ENCODE data around the gene GLG1. TPM values are rescaled to one million over a fixed set of nuclear protein-coding genes. Genes with fewer than 3 reads are reported as not detected.
"Not testable (repeated sequence)": the region's sequence is repeated elsewhere in the genome, so short reads cannot be mapped to it uniquely, and the experiment has no call there.

GLG1 gene
- total RNA-seq, 4 donors from 2014 or later, result 90.0 to 153 (median 113) TPM

DNA sequence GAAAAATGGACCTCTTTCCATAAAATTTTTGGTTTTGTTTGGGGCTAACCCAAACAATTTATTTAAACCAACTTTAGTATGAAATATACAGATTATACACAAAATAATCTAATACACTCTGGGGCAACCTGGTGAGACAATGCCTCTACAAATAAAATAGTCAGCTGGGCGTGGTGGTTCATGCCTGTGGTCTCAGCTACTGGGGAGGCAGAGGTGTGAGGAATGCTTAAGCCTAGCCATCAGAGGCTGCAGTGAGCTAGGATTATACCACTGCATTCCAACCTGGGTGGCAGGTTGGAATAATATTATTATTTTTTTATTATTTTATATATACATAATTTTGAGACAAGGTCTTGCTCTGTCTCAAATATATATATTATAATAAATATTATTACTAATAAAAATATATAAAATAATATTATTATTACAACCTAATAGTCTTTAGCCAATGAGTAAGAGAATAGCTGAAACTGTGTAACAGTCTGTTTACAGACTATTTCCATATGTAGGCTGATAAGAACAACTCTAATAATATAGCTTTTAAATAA lies 50.5 kb downstream of the GLG1 start:
- DNase-seq, result no peak
- Histone ChIP-seq H3K27ac (no peak overlapping the region), H3K27me3 (no peaks in the 10 kb centered on the region), H3K36me3 (no peaks in the 10 kb centered on the region), H3K4me1 (no peaks in the 10 kb centered on the region), H3K9me3 (no peaks in the 10 kb centered on the region), H3K4me3 (no peak overlapping the region)
- TF ChIP-seq, protein P1, sequence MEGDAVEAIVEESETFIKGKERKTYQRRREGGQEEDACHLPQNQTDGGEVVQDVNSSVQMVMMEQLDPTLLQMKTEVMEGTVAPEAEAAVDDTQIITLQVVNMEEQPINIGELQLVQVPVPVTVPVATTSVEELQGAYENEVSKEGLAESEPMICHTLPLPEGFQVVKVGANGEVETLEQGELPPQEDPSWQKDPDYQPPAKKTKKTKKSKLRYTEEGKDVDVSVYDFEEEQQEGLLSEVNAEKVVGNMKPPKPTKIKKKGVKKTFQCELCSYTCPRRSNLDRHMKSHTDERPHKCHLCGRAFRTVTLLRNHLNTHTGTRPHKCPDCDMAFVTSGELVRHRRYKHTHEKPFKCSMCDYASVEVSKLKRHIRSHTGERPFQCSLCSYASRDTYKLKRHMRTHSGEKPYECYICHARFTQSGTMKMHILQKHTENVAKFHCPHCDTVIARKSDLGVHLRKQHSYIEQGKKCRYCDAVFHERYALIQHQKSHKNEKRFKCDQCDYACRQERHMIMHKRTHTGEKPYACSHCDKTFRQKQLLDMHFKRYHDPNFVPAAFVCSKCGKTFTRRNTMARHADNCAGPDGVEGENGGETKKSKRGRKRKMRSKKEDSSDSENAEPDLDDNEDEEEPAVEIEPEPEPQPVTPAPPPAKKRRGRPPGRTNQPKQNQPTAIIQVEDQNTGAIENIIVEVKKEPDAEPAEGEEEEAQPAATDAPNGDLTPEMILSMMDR (IDR thresholded peaks at IDR 0.05), result no peak
- TF ChIP-seq POLR2A (IDR thresholded peaks at IDR 0.05), result no peak

DNA sequence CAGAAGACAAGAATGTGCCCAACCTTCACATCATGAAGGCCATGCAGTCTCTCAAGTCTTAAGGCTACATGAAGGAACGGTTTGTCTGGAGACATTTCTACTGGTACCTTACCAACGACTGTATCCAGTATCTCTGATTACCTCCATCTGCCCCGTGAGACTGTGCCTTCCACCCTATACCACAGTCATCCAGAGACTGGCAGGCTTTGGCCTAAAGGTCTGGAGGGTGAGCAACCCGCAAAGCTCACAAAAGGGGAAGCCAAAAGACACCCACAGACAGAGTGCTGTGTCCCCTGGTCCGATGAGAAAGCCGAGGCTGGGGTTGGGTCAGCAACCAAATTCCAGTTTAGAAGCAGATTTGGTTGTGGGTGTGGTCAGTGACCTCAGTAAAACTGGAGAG lies 54.6 kb downstream of the GLG1 start:
- H3K9me3 ChIP-seq, H3K27me3 ChIP-seq, H3K4me1 ChIP-seq, H3K27ac ChIP-seq, DNase-seq, H3K36me3 ChIP-seq, H3K4me3 ChIP-seq: not testable (repeated sequence)

DNA sequence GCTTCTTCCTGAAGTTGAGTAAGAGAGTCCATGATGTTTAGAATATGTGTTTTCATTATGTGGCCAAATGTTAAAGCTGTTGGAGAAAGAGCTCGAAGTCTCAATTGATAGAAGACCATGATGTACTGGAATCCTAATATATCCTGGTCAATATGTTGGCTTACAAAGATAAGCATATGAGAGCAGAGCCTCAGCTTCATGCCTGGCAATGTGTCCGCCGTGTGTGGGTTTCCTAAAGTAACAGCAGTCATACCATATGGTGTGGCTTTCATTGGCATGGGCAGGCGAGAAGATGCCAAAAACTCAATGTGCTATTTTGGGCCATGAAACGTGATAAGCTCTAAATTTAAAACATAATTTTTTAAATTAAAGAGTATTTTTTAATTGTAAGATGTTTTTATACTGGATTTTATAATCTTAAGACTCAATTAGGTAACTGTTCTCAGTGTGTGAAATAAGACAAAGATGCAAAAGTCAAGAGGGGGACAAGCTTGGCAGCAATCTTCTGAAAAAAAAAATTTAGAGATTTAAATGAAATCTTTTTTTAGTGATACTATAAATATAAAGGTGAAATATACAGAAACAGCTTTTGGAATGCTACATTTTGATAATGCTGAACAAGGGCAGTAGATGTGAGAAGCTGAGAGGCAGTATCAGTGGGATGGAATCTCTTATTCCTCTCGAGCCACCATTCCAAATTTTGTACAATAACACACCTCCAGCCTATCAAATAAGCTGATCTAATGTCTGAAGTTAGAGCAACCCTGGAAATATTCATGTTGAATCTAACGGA lies 56.5 kb downstream of the GLG1 start:
- not testable (repeated sequence) for H3K9me3 ChIP-seq, DNase-seq, H3K27me3 ChIP-seq, H3K27ac ChIP-seq, H3K4me3 ChIP-seq, H3K4me1 ChIP-seq, H3K36me3 ChIP-seq

DNA sequence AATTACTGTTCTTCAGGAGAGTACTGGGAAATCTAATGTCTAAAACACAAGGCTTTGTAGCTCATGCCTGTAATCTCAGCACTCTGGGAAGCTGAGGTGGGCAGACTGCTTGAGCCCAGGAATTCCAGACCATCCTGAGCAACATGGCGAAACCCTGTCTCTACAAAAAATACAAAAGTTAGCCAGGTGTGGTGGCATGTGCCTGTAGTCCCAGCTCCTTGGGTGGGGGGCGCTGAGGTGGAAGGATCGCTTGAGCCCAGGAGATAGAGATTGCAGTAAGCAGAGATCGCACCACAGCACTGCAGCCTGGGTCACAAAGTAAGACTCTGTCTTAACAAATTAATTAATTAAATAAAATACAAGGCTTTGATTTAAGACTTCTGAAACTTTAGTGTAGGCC lies 60.8 kb downstream of the GLG1 start:
- H3K27me3 ChIP-seq, DNase-seq, H3K27ac ChIP-seq, H3K4me3 ChIP-seq, H3K4me1 ChIP-seq, H3K9me3 ChIP-seq, H3K36me3 ChIP-seq: not testable (repeated sequence)

DNA sequence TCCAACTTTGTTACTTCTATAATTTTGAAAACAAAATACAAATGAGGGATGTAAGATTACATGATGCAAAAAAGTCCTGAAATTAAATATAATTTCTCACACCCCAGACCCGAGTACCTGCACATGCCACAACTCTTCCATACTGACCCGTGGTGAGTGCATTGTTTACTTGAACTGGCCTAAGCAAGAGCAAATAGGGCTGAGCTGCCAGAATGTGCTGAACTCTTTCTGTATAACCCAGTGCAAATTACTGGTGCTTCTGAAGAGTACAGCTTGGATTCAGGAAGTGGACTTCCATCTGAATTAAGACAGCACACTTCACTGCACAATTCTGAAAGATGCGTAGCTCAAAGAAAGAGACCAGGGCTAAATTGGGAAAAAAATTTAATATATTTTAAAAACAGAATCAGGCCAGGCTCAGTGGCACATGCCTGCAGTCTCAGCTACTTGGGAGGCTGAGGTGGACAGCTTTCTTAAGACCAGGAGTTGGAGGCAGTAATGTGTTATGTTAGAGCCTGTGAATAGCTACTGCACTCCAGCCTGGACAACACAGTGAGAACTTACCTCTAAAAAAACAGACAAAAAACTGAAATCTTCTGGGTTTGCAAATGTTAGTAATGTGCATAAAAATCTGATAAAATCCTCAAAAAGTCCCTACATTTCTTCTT lies 63.9 kb downstream of the GLG1 start:
- H3K36me3 ChIP-seq, H3K27ac ChIP-seq, DNase-seq, H3K9me3 ChIP-seq, H3K27me3 ChIP-seq, H3K4me1 ChIP-seq, H3K4me3 ChIP-seq: not testable (repeated sequence)

DNA sequence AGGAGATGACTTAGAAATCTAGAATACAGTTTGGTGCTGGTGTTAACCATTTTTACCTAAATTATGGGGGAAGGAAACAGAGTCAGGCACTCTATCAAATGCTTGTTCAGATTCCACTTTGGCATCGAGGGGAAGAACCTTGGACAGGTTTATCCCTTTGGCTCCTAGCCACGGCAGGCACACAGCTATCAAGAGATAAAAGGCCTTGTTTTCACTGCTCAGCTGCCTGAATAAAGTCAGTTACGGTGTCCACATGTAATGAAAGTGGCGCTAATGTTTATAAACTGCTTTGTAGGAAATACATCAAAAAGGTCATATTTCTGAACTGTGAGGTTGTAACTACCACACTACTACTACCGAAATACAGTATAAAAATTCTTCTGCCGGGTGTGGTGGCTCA lies 66.3 kb downstream of the GLG1 start:
- DNase-seq, result peak in 1 of 3 donors; percentile 73
- H3K27me3 ChIP-seq, H3K9me3 ChIP-seq, H3K4me1 ChIP-seq, H3K36me3 ChIP-seq, H3K4me3 ChIP-seq: not testable (repeated sequence)
- peak overlapping the region in 1 of 4 donors; percentile 25 for H3K27ac ChIP-seq

DNA sequence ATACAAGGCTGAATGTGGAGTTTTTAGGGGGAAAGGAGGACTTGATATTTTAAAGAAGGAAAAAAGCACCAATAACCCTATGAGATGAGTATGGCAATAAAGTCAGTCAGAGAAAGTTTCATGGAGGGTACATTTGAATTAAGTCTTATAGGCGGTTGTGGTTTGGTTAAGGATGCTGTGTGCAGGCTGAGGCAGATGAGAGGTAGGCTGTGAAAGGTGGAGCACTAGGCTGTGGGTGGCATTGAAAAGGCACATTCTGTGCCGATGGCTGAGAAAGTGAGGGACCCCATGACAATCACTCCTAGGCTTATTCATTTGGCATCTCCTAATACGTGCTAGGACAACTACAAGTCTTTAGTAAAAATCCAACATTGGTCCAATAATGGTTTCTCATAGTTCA lies 68.1 kb downstream of the GLG1 start:
- H3K36me3 ChIP-seq, H3K4me1 ChIP-seq, H3K27me3 ChIP-seq, DNase-seq, H3K4me3 ChIP-seq, H3K27ac ChIP-seq, H3K9me3 ChIP-seq: not testable (repeated sequence)

DNA sequence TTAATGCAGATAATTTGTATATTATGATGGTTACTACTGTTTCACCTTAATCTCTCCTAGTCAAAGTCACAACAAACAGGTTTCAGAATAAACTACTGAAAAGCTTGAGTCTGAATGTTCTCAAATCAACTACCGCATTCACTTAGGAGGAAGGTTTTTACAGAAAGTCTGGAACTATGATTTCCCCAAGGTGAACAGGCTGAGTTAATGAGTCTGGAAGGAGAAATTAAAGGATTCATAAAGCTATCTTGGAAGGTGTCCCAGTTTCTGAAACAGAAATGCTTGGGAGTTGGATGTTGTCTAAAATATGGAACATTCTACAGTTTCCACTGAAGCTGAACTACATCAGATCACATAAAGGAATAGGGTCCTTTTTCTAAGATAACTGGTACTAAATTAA lies 69.2 kb downstream of the GLG1 start:
- H3K4me1 ChIP-seq, H3K4me3 ChIP-seq, H3K27me3 ChIP-seq, DNase-seq, H3K9me3 ChIP-seq, H3K36me3 ChIP-seq, H3K27ac ChIP-seq: not testable (repeated sequence)

DNA sequence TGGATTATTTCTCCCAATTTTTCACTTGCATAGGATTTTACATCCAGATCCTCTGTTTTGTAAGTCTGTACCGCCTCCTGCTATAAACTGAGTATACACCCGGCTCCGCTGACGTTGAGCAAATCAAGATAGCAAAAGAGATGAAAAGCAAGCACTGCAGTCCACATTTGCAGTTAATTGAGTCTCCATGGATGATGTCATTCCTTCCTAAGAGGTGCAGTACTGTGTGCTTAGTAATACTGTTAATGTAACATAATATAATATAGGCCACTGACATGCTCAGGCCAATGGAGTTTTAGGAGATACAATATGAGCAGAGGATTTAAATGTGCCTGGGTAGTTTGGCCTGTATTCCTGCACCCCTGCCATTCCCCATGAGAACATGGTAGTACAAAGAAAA lies 72.3 kb downstream of the GLG1 start:
- H3K4me3 ChIP-seq, H3K4me1 ChIP-seq, H3K27ac ChIP-seq, H3K36me3 ChIP-seq, DNase-seq, H3K27me3 ChIP-seq, H3K9me3 ChIP-seq: not testable (repeated sequence)

DNA sequence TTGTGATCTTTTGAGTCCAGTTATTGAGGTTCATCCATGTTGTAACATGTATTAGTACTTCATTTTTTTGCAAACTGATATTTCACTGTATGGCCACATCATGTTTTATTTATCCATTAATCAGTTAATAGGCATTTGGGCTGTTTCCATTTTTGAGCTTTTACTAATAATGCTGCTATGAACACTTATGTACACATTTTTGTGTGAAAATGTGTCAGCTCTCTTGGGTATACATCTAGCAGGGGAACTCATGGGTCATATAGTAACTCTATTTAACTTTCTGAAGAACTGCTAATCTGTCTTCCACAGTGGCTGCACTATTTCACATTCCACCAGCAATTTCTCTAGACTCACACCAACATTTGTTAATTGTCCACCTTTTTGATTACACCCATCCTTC lies 82.0 kb downstream of the GLG1 start:
- TF ChIP-seq POLR2A (IDR thresholded peaks at IDR 0.05), result no peak
- TF ChIP-seq, protein P1 (IDR thresholded peaks at IDR 0.05), result no peak
- DNase-seq, result no peak
- H3K27me3 ChIP-seq, result no peaks in the 10 kb centered on the region
- no peak overlapping the region for H3K4me3 ChIP-seq
- no peak overlapping the region for H3K27ac ChIP-seq
- H3K36me3 ChIP-seq, result peaks cover 0 to 9% (median 0%) of the 10 kb centered on the region in 3 donors
- H3K9me3 ChIP-seq, result no peaks in the 10 kb centered on the region
- no peaks in the 10 kb centered on the region for H3K4me1 ChIP-seq

Data from Peyer's patch (tissue), 4 donors.